Fibroblast of lung (primary cell): Measurements from ENCODE around the gene SDE2. TPM values are rescaled to one million over a fixed set of nuclear protein-coding genes. Genes with fewer than 3 reads are reported as not detected.

Source experiments
- DNase-seq, 2 donors: peaks; one replicate each; pipeline versions ENCODE4 v3.0.0 to v3.0.0-alpha.2; 2010; ENCODE audit warnings: low read depth in 2 of 2
- H2AFZ ChIP-seq: 2 replicates; pipeline ENCODE4 v1.5.1; 2012; ENCODE audit warnings: low read length, control low read depth, inconsistent platforms
- H3K27ac ChIP-seq: 2 replicates; pipeline ENCODE4 v1.5.1; 2011; ENCODE audit warnings: low read length, control low read depth; ENCODE audit not compliant: insufficient read depth
- H3K27me3 ChIP-seq: 2 replicates; pipeline ENCODE4 v1.5.1; 2011; ENCODE audit warnings: mild to moderate bottlenecking, low read length; ENCODE audit not compliant: control insufficient read depth, insufficient read depth
- H3K36me3 ChIP-seq: 2 replicates; pipeline ENCODE4 v1.5.1; 2011; ENCODE audit warnings: low read length; ENCODE audit not compliant: control insufficient read depth, insufficient read depth
- H3K4me1 ChIP-seq: 2 replicates; pipeline ENCODE4 v1.5.1; 2011; ENCODE audit warnings: low read length; ENCODE audit not compliant: control insufficient read depth, insufficient read depth; ENCODE audit errors: extremely low read depth
- H3K4me2 ChIP-seq: 2 replicates; pipeline ENCODE4 v1.5.1; 2011; ENCODE audit warnings: low read length, control low read depth; ENCODE audit not compliant: insufficient read depth; ENCODE audit errors: extremely low read depth
- H3K4me3 ChIP-seq, 4 experiments: fragments of 200-600 bp in 1 of 4; sonication (generic) in 1 of 4; replicated peaks in 1 of 4; 2 replicates each; pipeline ENCODE4 v1.5.1; 2011 to 2016; ENCODE audit warnings: low read length in 4 of 4, low read depth in 3 of 4, mild to moderate bottlenecking in 3 of 4, control low read depth in 2 of 4, inconsistent platforms in 1 of 4, mixed read lengths in 1 of 4; ENCODE audit not compliant: insufficient read depth in 1 of 4; ENCODE audit errors: control extremely low read depth in 1 of 4
- H3K79me2 ChIP-seq: 2 replicates; pipeline ENCODE4 v1.5.1; 2012; ENCODE audit warnings: mild to moderate bottlenecking, low read length, inconsistent platforms; ENCODE audit not compliant: control insufficient read depth, insufficient read depth
- H3K9ac ChIP-seq: 2 replicates; pipeline ENCODE4 v1.5.1; 2011; ENCODE audit warnings: mild to moderate bottlenecking, low read length, control low read depth; ENCODE audit not compliant: insufficient read depth
- H3K9me3 ChIP-seq: 2 replicates; pipeline ENCODE4 v1.5.1; 2012; ENCODE audit warnings: low read depth, low read length; ENCODE audit not compliant: control insufficient read depth, insufficient read depth
- H4K20me1 ChIP-seq: 2 replicates; pipeline ENCODE4 v1.5.1; 2011; ENCODE audit warnings: low read length; ENCODE audit not compliant: control insufficient read depth, insufficient read depth; ENCODE audit errors: extremely low read depth
- CTCF ChIP-seq, 2 donors: IDR thresholded peaks in 1 of 2; conservative IDR thresholded peaks in 1 of 2; 1 replicate in 1 of 2; 2 replicates in 1 of 2; pipeline ENCODE4 v1.5.1; 2011 to 2012; ENCODE audit warnings: low read length in 2 of 2, control low read depth in 1 of 2, inconsistent platforms in 1 of 2, low read depth in 1 of 2, mild to moderate bottlenecking in 1 of 2
- EZH2 ChIP-seq: IDR thresholded peaks from 2 replicates; pipeline ENCODE4 v1.5.1; 2012; ENCODE audit warnings: low read length, control low read depth, mild to moderate bottlenecking; ENCODE audit errors: missing control alignments
- polyA minus RNA-seq: library from RNA; depleted of rRNA, polyadenylated mRNA; stranded (reverse); fragments of >200 nt; gene quantifications from 2 replicates; pipeline ENCODE4 v1.2.3, GENCODE V29; 2011; ENCODE audit warnings: low replicate concordance
- polyA plus RNA-seq, 2 donors: library from polyadenylated mRNA; depleted of rRNA in 1 of 2; stranded (reverse) in 1 of 2; unstranded in 1 of 2; fragments of >200 nt; gene quantifications; 2 replicates each; pipeline ENCODE4 v1.2.1, GENCODE V29; 2011 to 2012; ENCODE audit warnings: missing spikeins in 1 of 2
- total RNA-seq: library from RNA; depleted of rRNA; stranded (reverse); fragments of >200 nt; gene quantifications from 2 replicates; pipeline ENCODE4 v1.2.1, GENCODE V29; 2014

SDE2 gene
- 24.7 and 25.8 TPM in 2 replicates for total RNA-seq
- polyA plus RNA-seq, result 17.2 and 17.7 TPM in 2 replicates
- 7.6 and 9.1 TPM in 2 replicates for polyA plus RNA-seq (2012)
- polyA minus RNA-seq, result 3.6 and 4.0 TPM in 2 replicates

GRCh38 chr1:225999227-225999911 lies at the start of gene SDE2:
TSS of gene SDE2 (minus strand) at chr1:225999343. CDS start at chr1:225999312, 31 bp downstream.
- Histone ChIP-seq H3K4me1 (peaks cover 3% of the 10 kb centered on the region), H4K20me1 (no peaks in the 10 kb centered on the region), H2AFZ (peak within 1 kb of the TSS; percentile 73), H3K9me3 (no peaks in the 10 kb centered on the region), H3K4me3 (peak within 1 kb of the TSS; percentile 92 to 99 (median 96)), H3K36me3 (no peaks in the 10 kb centered on the region), H3K4me2 (peak within 1 kb of the TSS; percentile 90), H3K79me2 (peaks cover 41% of the 10 kb centered on the region), H3K27ac (peak within 1 kb of the TSS; percentile 95), H3K27me3 (no peaks in the 10 kb centered on the region), H3K9ac (peak within 1 kb of the TSS; percentile 95)
- peak; percentile 97 to 99 for DNase-seq
- no peak for TF ChIP-seq EZH2
- TF ChIP-seq CTCF (conservative IDR thresholded peaks at IDR 0.05 in 1 of 2, IDR thresholded peaks at IDR 0.05 in 1 of 2; ENCODE audit: low read depth in 1 of 2, low read length in 2 of 2), result no peak

GRCh38 chr1:226048886-226049285 lies 49.7 kb upstream of the SDE2 start:
- H3K9ac ChIP-seq, result no peak overlapping the region
- no peak overlapping the region for H3K27ac ChIP-seq
- peaks cover 3% of the 10 kb centered on the region for H3K4me1 ChIP-seq
- no peak overlapping the region for H3K4me2 ChIP-seq
- H4K20me1 ChIP-seq, result no peaks in the 10 kb centered on the region
- no peaks in the 10 kb centered on the region for H3K9me3 ChIP-seq
- no peaks in the 10 kb centered on the region for H3K79me2 ChIP-seq
- no peak overlapping the region for H3K4me3 ChIP-seq
- H3K27me3 ChIP-seq, result no peaks in the 10 kb centered on the region
- H3K36me3 ChIP-seq, result no peaks in the 10 kb centered on the region
- no peak for TF ChIP-seq CTCF (conservative IDR thresholded peaks at IDR 0.05 in 1 of 2, IDR thresholded peaks at IDR 0.05 in 1 of 2; ENCODE audit: low read depth in 1 of 2, low read length in 2 of 2)
- no peak for TF ChIP-seq EZH2
- no peak for DNase-seq
- H2AFZ ChIP-seq, result no peak overlapping the region

- Histone ChIP-seq H4K20me1 (no peaks in the 10 kb centered on the region), H3K27ac (no peak overlapping the region), H3K36me3 (no peaks in the 10 kb centered on the region), H3K4me2 (no peak overlapping the region), H2AFZ (no peak overlapping the region), H3K9me3 (no peaks in the 10 kb centered on the region), H3K79me2 (no peaks in the 10 kb centered on the region), H3K27me3 (no peaks in the 10 kb centered on the region), H3K4me3 (no peak overlapping the region), H3K9ac (no peak overlapping the region), H3K4me1 (peaks cover 3% of the 10 kb centered on the region)
- DNase-seq, result peak; percentile 37 to 80
- TF ChIP-seq EZH2 (no peak), CTCF (conservative IDR thresholded peaks at IDR 0.05 in 1 of 2, IDR thresholded peaks at IDR 0.05 in 1 of 2; ENCODE audit: low read depth in 1 of 2, low read length in 2 of 2) (no peak)
These were observed 48.4 kb upstream of the SDE2 start for GRCh38 chr1:226047495-226047894.
